Neural cell (in vitro differentiated cells): ENCODE measurements around the gene TSHR. TPM values are rescaled to one million over a fixed set of nuclear protein-coding genes. Genes with fewer than 3 reads are reported as not detected.

Experiments
- H2AFZ ChIP-seq: fragments of 200-600, 300-800 bp; sonication (generic), shearing (Covaris generic); 2 replicates; pipeline ENCODE4 v1.6.0; 2014; ENCODE audit warnings: low read depth, mild to moderate bottlenecking, antibody characterized with exemption, low read length, moderate library complexity
- H3F3A ChIP-seq: fragments of 200-600 bp; shearing (Covaris generic); 2 replicates; pipeline ENCODE4 v1.6.1; 2016; ENCODE audit warnings: mild to moderate bottlenecking, moderate library complexity, mixed read lengths, antibody characterized with exemption, low read length; ENCODE audit not compliant: insufficient read depth, poor library complexity, severe bottlenecking
- H3K27ac ChIP-seq: fragments of 200-600, 300-800 bp; sonication (generic), shearing (Covaris generic); 2 replicates; pipeline ENCODE4 v1.5.1; 2014; ENCODE audit warnings: mild to moderate bottlenecking, low read length, moderate library complexity
- H3K27me3 ChIP-seq: fragments of 300-800, 200-600 bp; sonication (generic), shearing (Covaris generic); 2 replicates; pipeline ENCODE4 v1.6.0; 2014; ENCODE audit warnings: mild to moderate bottlenecking, low read depth, low read length, moderate library complexity; ENCODE audit not compliant: insufficient read depth
- H3K36me3 ChIP-seq: fragments of 300-800, 200-600 bp; sonication (generic), shearing (Covaris generic); 2 replicates; pipeline ENCODE4 v1.5.1; 2014; ENCODE audit warnings: mild to moderate bottlenecking, antibody characterized with exemption, low read length, moderate library complexity; ENCODE audit not compliant: insufficient read depth
- H3K4me2 ChIP-seq: fragments of 300-800, 200-600 bp; sonication (generic), shearing (Covaris generic); 2 replicates; pipeline ENCODE4 v1.6.0; 2014; ENCODE audit warnings: mild to moderate bottlenecking, low read length
- H3K4me3 ChIP-seq: fragments of 300-800, 200-600 bp; sonication (generic), shearing (Covaris generic); 2 replicates; pipeline ENCODE4 v1.5.1; 2014; ENCODE audit warnings: mild to moderate bottlenecking, low read length, moderate library complexity
- H3K79me2 ChIP-seq: fragments of 200-600 bp; shearing (Covaris generic); replicated peaks from 2 replicates; pipeline ENCODE4 v1.6.0; 2014; ENCODE audit warnings: mild to moderate bottlenecking, low read length, moderate library complexity; ENCODE audit not compliant: insufficient read depth
- H3K9ac ChIP-seq: fragments of 300-800, 200-600 bp; sonication (generic), shearing (Covaris generic); 2 replicates; pipeline ENCODE4 v1.6.1; 2016; ENCODE audit warnings: mild to moderate bottlenecking, low read length, mixed read lengths
- H3K9me2 ChIP-seq: fragments of 200-600 bp; shearing (Covaris generic); 2 replicates; pipeline ENCODE4 v1.6.1; 2016; ENCODE audit warnings: mild to moderate bottlenecking, low read length, mixed read lengths; ENCODE audit not compliant: insufficient read depth
- H3K9me3 ChIP-seq: fragments of 200-600, 300-800 bp; sonication (generic), shearing (Covaris generic); 2 replicates; pipeline ENCODE4 v1.6.1; 2016; ENCODE audit warnings: mild to moderate bottlenecking, mixed run types, low read length, moderate library complexity, mixed read lengths
- H4K20me1 ChIP-seq: fragments of 200-600 bp; shearing (Covaris generic); 2 replicates; pipeline ENCODE4 v1.6.1; 2016; ENCODE audit warnings: mild to moderate bottlenecking, mixed run types; ENCODE audit not compliant: insufficient read depth
- CTCF ChIP-seq: fragments of 450-650 bp; IDR thresholded peaks from 2 replicates; pipeline ENCODE4 v1.5.1; 2014; ENCODE audit warnings: antibody characterized with exemption, mild to moderate bottlenecking, moderate library complexity; ENCODE audit not compliant: poor library complexity, severe bottlenecking
- EP300 ChIP-seq: fragments of 450-650 bp; conservative IDR thresholded peaks from 2 replicates; pipeline ENCODE4 v1.6.1; 2014; ENCODE audit warnings: antibody characterized with exemption, mild to moderate bottlenecking, moderate library complexity; ENCODE audit not compliant: poor library complexity, severe bottlenecking
- EZH2 ChIP-seq: fragments of 200-600, 300-800 bp; shearing (Covaris generic), sonication (generic); IDR thresholded peaks from 2 replicates; pipeline ENCODE4 v1.6.1; 2014; ENCODE audit warnings: antibody characterized with exemption, low read length, borderline replicate concordance, mild to moderate bottlenecking; ENCODE audit not compliant: insufficient read depth, poor library complexity, severe bottlenecking
- MXI1 ChIP-seq: fragments of 450-650 bp; conservative IDR thresholded peaks from 2 replicates; pipeline ENCODE4 v1.6.1; 2014; ENCODE audit warnings: antibody characterized with exemption, mild to moderate bottlenecking; ENCODE audit not compliant: poor library complexity, severe bottlenecking
- POLR2AphosphoS5 ChIP-seq: IDR thresholded peaks from 2 replicates; pipeline ENCODE4 v1.6.1; 2012
- RAD21 ChIP-seq: fragments of 450-650 bp; conservative IDR thresholded peaks from 2 replicates; pipeline ENCODE4 v1.6.1; 2014; ENCODE audit warnings: antibody characterized with exemption, mild to moderate bottlenecking, moderate library complexity
- REST ChIP-seq: IDR thresholded peaks from 2 replicates; pipeline ENCODE4 v1.6.1; 2012; ENCODE audit warnings: borderline replicate concordance
- SMC3 ChIP-seq: fragments of 450-650 bp; conservative IDR thresholded peaks from 2 replicates; pipeline ENCODE4 v1.6.1; 2014; ENCODE audit warnings: antibody characterized with exemption, mild to moderate bottlenecking, moderate library complexity; ENCODE audit not compliant: poor library complexity
- TAF1 ChIP-seq: IDR thresholded peaks from 2 replicates; pipeline ENCODE4 v1.6.1; 2012; ENCODE audit warnings: low read depth
- polyA plus RNA-seq: library from polyadenylated mRNA; depleted of rRNA; stranded (reverse); fragments of >200 nt; gene quantifications from 2 replicates; pipeline ENCODE4 v1.2.3, GENCODE V29; 2014

Gene TSHR
- polyA plus RNA-seq, 1 donor from 2014 or later = not detected

GRCh38 chr14:81153187-81153586 lies 197.8 kb downstream of the TSHR start:
- H3K79me2 ChIP-seq = no peaks in the 10 kb centered on the region
- H3K9me2 ChIP-seq = no peaks in the 10 kb centered on the region
- no peaks in the 10 kb centered on the region for H3K36me3 ChIP-seq
- no peak overlapping the region for H2AFZ ChIP-seq
- no peak overlapping the region for H3K27ac ChIP-seq
- no peak overlapping the region for H3K9ac ChIP-seq
- no peaks in the 10 kb centered on the region for H3K27me3 ChIP-seq
- no peaks in the 10 kb centered on the region for H4K20me1 ChIP-seq
- no peak for TF ChIP-seq EP300
- TF ChIP-seq RAD21 = no peak
- TF ChIP-seq REST = no peak
- TF ChIP-seq MXI1 = no peak
- TF ChIP-seq EZH2 = no peak
- TF ChIP-seq TAF1 = no peak
- no peak for TF ChIP-seq SMC3
- no peak for TF ChIP-seq POLR2AphosphoS5
- TF ChIP-seq CTCF = no peak
- no peaks in the 10 kb centered on the region for H3K9me3 ChIP-seq
- no peak overlapping the region for H3K4me3 ChIP-seq
- no peaks in the 10 kb centered on the region for H3F3A ChIP-seq
- H3K4me2 ChIP-seq = no peak overlapping the region

- Histone ChIP-seq H3K4me2 (no peak overlapping the region), H3K36me3 (no peaks in the 10 kb centered on the region), H3K9me2 (no peaks in the 10 kb centered on the region), H3K27ac (no peak overlapping the region), H4K20me1 (no peaks in the 10 kb centered on the region), H3K9ac (no peak overlapping the region), H2AFZ (no peak overlapping the region), H3F3A (no peaks in the 10 kb centered on the region), H3K27me3 (no peaks in the 10 kb centered on the region), H3K9me3 (no peaks in the 10 kb centered on the region), H3K79me2 (no peaks in the 10 kb centered on the region), H3K4me3 (no peak overlapping the region)
- TF ChIP-seq POLR2AphosphoS5 (no peak), MXI1 (no peak), TAF1 (no peak), EZH2 (no peak), EP300 (no peak), REST (no peak), RAD21 (no peak), SMC3 (no peak)
Observed at GRCh38 chr14:81157431-81157830, 202.0 kb downstream of the TSHR start.
